ENCODE results near the gene MLH3.

The MLH3 gene

GRCh38 chr14:74973905-74974363 is 77.3 kb downstream of the MLH3 start:
- TF ChIP-seq YY1 (IDR thresholded peaks at IDR 0.05; ENCODE audit: low read depth) (no peak), FOXM1 (IDR thresholded peaks at IDR 0.05; ENCODE audit: borderline replicate concordance, low read depth) (no peak), EGR1 (IDR thresholded peaks at IDR 0.05) (no peak), MAX (IDR thresholded peaks at IDR 0.05) (no peak), CREB1 (IDR thresholded peaks at IDR 0.05; ENCODE audit: low read depth) (no peak), EP300 (IDR thresholded peaks at IDR 0.05; ENCODE audit: borderline replicate concordance) (no peak), TEAD4 (IDR thresholded peaks at IDR 0.05) (no peak), CEBPB (IDR thresholded peaks at IDR 0.05) (no peak)

GRCh38 chr14:74973003-74973653 is 78.1 kb downstream of the MLH3 start:
- TF ChIP-seq CREB1 (IDR thresholded peaks at IDR 0.05; ENCODE audit: low read depth): no peak
- no peak for TF ChIP-seq YY1 (IDR thresholded peaks at IDR 0.05; ENCODE audit: low read depth)
- no peak for TF ChIP-seq ZBTB7A (IDR thresholded peaks at IDR 0.05; ENCODE audit: low read depth)
- peak; percentile 88 for TF ChIP-seq MAX (IDR thresholded peaks at IDR 0.05)
- 0 out of 2 replicates have a peak, but pooled peaks have one; percentile 7 for TF ChIP-seq USF1 (IDR thresholded peaks at IDR 0.05)
- TF ChIP-seq RAD21 (IDR thresholded peaks at IDR 0.05; ENCODE audit: low read depth): no peak
- no peak for TF ChIP-seq TCF12 (IDR thresholded peaks at IDR 0.05; ENCODE audit: low read depth)

- TF ChIP-seq EGR1 (IDR thresholded peaks at IDR 0.05) (no peak), FOXM1 (IDR thresholded peaks at IDR 0.05; ENCODE audit: borderline replicate concordance, low read depth) (no peak), TCF12 (IDR thresholded peaks at IDR 0.05; ENCODE audit: low read depth) (no peak), TAF1 (IDR thresholded peaks at IDR 0.05; ENCODE audit: low read depth) (no peak), MAX (IDR thresholded peaks at IDR 0.05) (no peak), CEBPB (IDR thresholded peaks at IDR 0.05) (no peak), EP300 (IDR thresholded peaks at IDR 0.05; ENCODE audit: borderline replicate concordance) (no peak), TEAD4 (IDR thresholded peaks at IDR 0.05) (no peak)
These were observed 82.5 kb downstream of the MLH3 start for GRCh38 chr14:74968811-74969210.

GRCh38 chr14:74965486-74966153 is 85.6 kb downstream of the MLH3 start:
- TF ChIP-seq CEBPB (IDR thresholded peaks at IDR 0.05) (no peak), EGR1 (IDR thresholded peaks at IDR 0.05) (no peak), EP300 (IDR thresholded peaks at IDR 0.05; ENCODE audit: borderline replicate concordance) (no peak), RAD21 (IDR thresholded peaks at IDR 0.05; ENCODE audit: low read depth) (no peak), MAX (IDR thresholded peaks at IDR 0.05) (no peak), TCF12 (IDR thresholded peaks at IDR 0.05; ENCODE audit: low read depth) (no peak), ZBTB7A (IDR thresholded peaks at IDR 0.05; ENCODE audit: low read depth) (no peak), USF1 (IDR thresholded peaks at IDR 0.05) (no peak), TEAD4 (IDR thresholded peaks at IDR 0.05) (no peak), FOXM1 (IDR thresholded peaks at IDR 0.05; ENCODE audit: borderline replicate concordance, low read depth) (no peak), NFIC (IDR thresholded peaks at IDR 0.05) (no peak), TAF1 (IDR thresholded peaks at IDR 0.05; ENCODE audit: low read depth) (no peak), REST (IDR thresholded peaks at IDR 0.05; ENCODE audit: low read depth) (no peak)

GRCh38 chr14:74964787-74965485 is 86.3 kb downstream of the MLH3 start:
- no peak for TF ChIP-seq YY1 (IDR thresholded peaks at IDR 0.05; ENCODE audit: low read depth)
- TF ChIP-seq TAF1 (IDR thresholded peaks at IDR 0.05; ENCODE audit: low read depth): no peak
- no peak for TF ChIP-seq MAX (IDR thresholded peaks at IDR 0.05)

Data from Ishikawa (cell line).